Measurements from ENCODE around the gene DNAH1.

DNA sequence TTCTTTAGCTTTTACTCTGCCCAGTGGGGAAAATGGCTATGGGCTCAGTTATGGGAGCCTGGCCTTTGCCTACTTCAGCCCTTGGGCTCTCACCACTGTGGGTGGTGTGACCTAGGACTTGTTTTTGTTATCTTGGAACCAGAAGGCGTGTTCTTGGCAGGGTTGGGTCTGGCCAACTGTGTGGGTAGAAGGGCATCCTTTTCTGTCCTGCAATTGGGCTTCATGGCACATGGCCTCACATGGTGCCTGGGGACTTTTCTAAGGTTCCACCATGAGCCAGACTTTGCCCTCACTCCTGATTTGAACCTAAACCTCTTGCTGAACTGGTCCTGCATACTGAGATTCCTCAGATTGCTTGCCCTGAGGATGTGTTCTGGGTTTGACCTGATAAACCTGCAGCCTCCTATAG, 26.8 kb upstream of the DNAH1 start:
- TF ChIP-seq, protein P1, sequence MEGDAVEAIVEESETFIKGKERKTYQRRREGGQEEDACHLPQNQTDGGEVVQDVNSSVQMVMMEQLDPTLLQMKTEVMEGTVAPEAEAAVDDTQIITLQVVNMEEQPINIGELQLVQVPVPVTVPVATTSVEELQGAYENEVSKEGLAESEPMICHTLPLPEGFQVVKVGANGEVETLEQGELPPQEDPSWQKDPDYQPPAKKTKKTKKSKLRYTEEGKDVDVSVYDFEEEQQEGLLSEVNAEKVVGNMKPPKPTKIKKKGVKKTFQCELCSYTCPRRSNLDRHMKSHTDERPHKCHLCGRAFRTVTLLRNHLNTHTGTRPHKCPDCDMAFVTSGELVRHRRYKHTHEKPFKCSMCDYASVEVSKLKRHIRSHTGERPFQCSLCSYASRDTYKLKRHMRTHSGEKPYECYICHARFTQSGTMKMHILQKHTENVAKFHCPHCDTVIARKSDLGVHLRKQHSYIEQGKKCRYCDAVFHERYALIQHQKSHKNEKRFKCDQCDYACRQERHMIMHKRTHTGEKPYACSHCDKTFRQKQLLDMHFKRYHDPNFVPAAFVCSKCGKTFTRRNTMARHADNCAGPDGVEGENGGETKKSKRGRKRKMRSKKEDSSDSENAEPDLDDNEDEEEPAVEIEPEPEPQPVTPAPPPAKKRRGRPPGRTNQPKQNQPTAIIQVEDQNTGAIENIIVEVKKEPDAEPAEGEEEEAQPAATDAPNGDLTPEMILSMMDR (IDR thresholded peaks at IDR 0.05) = no peak
- no peak for TF ChIP-seq POLR2A (IDR thresholded peaks at IDR 0.05)
